Pulmonary artery endothelial cell (primary cell): Measurements from ENCODE around the gene FRRS1L. TPM values are rescaled to one million over a fixed set of nuclear protein-coding genes. Genes with fewer than 3 reads are reported as not detected.

Source experiments
- DNase-seq: peaks from one replicate; pipeline ENCODE4 v3.0.0-alpha.2; 2011; ENCODE audit warnings: low read depth, low spot score
- total RNA-seq: library from RNA; depleted of rRNA; stranded (reverse); fragments of >200 nt; gene quantifications from 2 replicates; pipeline ENCODE4 v1.2.3, GENCODE V29; 2014

FRRS1L gene
- total RNA-seq, 1 donor from 2014 or later: not detected

DNA sequence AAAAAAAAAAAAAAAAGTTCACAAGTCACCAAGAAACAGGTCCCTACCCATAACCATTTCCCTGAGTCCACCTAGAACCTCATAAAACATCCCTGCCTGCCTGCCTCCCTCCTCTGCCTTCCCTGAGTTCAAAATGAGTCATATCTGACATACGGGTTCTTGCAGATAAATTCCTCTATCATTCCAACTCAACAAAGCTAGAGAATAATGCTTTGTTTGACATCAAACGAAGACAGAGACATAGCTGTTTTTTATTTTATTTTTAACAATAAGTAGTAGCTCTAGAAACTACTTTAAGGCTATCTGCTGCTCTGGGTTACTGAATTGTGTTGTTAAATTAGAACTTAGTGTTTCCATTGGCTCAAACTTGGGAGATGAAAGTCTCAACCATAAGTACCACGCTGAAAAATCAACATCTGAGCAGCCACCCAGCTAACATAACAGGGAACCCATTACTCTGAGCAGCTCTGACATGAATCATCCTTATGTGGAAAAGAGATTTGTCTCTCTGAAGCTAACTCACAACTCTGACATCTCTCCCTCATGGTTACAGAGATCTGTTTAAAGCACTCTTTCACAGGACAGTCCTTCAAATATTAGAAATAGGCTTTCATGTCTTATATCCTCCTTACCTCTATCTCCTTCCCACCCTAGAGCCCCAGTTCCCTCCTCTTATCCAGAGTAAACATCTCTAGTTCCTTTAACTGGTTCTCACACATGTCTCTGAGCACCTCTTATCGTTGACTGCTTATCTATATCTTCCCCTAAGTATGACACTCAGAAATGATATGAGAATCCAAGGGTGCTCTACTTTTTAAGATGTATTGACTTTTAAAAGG is 59.4 kb downstream of the FRRS1L start:
- no peak for DNase-seq

DNA sequence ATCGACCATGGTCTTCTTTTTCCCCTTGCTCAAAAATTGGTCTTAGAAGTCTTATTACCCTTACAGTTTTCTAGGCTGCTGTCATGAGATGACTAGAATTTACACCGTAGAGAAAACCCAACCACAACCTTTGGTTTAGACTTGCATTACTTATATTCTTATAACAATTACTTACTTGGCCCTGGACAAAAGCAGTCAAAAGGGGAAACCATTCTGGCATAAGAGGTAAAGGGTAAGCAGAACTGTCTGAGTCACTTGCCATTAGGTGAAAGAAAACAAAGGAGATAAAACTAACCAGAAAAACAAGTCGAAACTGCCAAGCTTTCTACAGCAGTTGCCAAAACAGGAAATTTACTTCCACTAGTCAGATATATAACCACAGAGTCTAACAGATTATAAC is 65.2 kb downstream of the FRRS1L start:
- peak; percentile 79 for DNase-seq

DNA sequence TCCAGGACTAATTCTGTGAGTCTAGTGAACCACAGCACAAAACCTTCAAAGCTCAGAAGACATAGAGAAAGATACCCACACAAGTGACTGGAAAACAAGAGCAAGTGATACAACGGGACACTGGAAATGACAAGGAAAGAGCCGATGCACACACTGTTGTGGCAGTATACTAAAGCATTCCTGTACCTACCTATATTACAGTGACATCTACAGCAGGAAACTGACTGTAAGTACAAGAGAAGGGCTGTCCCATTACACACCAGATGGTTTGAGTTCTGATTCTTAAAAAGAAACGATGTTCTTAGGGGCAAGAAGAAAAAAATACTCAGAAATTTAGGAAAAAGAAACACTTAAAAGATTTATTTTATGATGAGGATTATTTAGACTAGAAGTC is 65.8 kb downstream of the FRRS1L start:
- DNase-seq: no peak

- no peak for DNase-seq
Measured at GRCh38 chr9:109100543-109101201, 66.4 kb downstream of the FRRS1L start.

GRCh38 chr9:109098960-109099308 is 68.1 kb downstream of the FRRS1L start:
- DNase-seq: no peak

DNA sequence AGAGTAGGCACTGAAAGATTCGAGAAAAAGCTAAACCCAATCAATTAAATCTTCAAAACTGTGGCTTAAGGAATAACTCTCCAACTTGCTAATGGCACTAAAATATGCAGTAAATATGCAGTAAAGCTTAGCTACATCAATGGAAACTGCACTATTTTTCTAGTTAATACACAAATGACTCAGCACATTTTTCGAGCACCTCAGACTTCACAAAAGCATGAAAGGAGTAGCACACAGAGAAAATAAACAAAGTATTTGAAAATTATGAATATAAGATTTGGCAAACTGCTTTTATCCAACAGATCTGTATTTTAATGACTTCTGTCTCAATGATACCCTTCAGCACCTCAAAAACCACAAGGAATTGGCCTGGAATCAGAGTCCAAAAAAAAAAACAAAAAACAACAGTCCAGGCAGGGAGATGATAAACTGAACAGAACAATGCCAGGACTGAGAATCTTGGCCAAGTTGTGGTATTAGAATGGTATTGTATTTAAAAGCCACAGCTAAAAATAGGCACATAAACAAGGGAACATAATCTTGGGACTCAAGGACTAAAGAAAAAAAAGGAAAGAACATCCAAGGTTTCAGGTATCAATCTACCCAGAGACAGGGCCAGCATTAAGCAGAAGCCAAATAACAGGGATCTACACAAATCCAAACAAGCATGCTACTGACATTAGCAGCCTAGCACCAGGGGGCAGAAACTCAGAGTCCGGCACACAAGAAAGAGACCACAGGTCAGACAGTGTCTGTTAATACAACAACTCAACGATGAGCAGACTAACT is 68.7 kb downstream of the FRRS1L start:
- peak; percentile 75 for DNase-seq

- no peak for DNase-seq
Measured at GRCh38 chr9:109097146-109097545, 69.9 kb downstream of the FRRS1L start.

GRCh38 chr9:109095321-109095720 is 71.7 kb downstream of the FRRS1L start:
- no peak for DNase-seq

DNA sequence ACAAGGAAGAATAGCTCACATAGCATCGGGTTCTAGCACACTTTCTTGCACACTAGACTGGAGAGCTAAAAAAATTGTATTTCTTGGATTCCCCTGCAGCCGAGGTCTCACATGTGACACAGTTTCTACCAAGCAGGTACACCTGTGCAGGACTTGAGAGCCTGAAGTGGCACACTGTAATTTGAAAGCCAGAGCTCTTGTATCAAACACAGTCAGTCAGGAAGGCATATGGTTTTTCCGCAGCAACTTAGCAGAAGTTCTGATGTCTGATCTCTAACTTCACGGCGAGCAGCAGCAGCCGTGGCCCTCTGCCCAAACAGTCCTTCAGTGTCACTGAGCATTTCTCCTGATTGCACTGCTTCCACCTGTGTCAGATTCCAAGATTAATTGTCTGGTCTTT is 72.8 kb downstream of the FRRS1L start:
- no peak for DNase-seq

DNA sequence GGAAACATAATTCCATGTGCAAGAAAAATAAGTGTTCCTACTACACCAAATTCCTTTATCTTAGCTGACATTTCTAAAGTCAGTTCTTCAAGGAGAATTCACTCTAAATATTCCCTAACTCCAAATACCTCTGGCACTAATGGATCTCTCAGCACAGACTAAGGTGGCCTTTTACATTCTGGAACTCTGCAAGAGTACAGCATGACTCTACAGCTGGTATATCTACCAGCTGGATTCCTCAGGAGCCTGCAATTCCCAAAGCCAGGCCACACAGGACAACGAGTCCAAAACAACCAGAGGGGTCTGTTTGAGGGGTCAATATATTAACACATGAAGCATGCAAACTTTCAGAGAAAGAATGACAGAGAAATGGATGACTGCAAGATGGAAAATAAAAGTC is 74.5 kb downstream of the FRRS1L start:
- DNase-seq: no peak

DNA sequence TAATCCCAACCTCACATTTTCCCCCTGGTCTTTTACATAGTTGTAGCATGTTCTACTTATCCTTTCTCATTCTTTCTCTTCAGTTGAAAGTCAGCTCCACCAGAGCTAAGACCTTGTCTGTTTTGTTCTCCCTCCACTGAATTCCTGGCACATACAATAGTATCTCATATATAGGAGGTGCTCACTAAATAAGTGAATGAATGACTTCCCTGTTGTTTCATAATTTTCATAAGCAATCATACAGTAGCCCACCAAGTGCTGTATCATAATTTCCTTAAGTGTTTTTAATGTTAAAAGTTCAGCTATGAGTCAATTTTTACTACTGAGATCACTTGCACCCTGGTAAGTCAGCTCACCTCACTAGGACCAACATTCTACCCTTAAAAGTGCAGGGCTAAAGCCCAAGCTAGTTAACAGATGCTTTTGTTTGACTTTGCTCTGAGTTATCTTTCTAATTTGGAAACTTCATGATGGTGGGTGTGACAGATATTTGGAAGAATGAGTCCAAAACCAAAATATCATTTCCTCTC is 74.9 kb downstream of the FRRS1L start:
- no peak for DNase-seq

DNA sequence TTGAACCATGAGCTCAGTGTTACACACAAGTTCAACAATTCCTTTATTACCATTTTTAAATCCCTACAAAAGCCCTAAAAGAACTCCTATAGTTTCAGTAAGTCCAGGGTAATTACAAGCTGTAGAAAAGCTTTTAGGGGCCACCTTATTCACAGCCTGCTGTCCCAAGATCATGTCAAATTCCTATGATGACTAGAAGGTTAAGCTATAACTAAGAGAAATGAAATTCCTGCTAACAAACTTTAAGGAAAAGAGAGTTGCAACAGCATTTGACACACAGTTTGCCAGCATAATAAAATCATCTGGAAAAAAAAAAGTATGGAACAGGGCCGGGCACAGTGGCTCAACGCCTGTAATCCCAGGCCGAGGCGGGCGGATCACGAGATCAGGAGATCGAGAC is 78.8 kb downstream of the FRRS1L start:
- no peak for DNase-seq

- DNase-seq: no peak
Measured at GRCh38 chr9:109087795-109088194, 79.3 kb downstream of the FRRS1L start.

- DNase-seq: no peak
Measured at GRCh38 chr9:109086221-109086620, 80.8 kb downstream of the FRRS1L start.

DNA sequence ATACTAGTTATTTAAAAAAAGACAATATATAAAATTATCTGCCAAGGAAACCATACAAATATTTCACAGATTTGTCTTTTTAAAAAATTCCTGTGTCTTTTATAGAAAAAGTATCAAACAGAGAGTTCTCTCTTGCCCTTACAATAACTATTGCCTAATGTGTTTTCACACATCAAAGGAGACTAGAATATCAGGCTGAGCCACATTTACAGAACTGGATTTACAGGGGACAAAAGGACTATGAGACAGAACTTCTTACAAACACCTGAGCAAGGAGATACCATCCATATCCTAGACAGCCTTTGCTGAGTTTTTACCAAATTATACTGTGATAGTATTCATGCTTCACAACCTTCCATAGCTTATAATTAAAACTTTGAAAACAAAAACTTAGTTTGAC is 81.5 kb downstream of the FRRS1L start:
- no peak for DNase-seq

DNA sequence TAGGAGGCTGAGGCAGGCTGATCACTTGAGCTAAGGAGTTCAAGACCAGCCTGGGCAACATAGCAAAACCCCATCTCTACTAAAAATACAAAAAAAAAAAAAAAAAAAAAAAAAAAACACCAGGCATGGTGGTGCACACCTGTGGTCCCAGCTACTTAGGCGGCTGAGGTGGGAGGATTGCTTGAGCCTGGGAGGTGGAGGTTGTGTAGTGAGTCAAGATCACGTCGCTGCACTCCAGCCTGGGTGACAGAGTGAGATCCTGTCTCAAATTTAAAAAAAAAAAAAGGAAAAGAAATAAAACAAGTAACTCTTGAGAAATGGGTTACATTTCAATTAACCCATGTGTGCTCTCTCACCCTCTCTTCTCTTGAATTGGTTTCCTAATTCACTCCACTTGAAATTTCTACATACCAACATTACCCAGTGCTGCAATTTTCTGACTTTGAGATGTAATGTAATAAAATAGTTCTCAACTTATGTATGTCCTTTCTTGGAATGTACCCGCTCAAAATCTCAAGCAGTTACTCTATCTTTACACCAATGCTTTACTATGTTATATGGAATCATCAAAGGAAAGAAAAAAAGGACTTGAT is 83.1 kb downstream of the FRRS1L start:
- no peak for DNase-seq

DNA sequence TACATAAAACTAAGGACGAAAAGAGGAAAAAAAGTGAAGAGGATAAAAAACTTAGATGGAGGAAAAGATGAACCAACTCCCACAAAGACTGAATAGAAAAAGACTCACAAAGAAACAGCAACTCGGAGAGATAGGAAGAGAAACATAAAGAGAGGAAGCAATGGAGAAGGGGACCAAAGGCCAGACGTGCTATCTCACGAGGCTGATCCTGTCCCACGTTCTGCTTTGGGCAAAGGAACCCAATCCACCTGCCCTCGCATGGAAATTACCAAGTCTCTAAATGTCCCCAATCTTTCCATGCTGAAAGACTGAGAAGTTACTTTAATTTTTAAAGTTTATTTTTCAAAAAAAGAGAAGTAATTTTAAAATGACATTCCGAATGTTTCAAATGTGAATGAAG is 83.9 kb downstream of the FRRS1L start:
- DNase-seq: no peak

GRCh38 chr9:109082091-109082620 is 84.9 kb downstream of the FRRS1L start:
- no peak for DNase-seq
